Measurements from ENCODE around the gene RBM43.
A peak's percentile ranks its signal among the peaks of the same experiment; 100 is the strongest.

- TF ChIP-seq CTCF (IDR thresholded peaks at IDR 0.05) (no peak), POLR2A (IDR thresholded peaks at IDR 0.05) (peak; percentile 23 to 43), POLR2AphosphoS5 (IDR thresholded peaks at IDR 0.05) (peak; percentile 60 to 82 (median 74))
These were observed at the start of gene RBM43 for GRCh38 chr2:151261231-151261976.
